Mammary microvascular endothelial cell (primary cell): ENCODE data around the gene TWF1. TPM values are rescaled to one million over a fixed set of nuclear protein-coding genes. Genes with fewer than 3 reads are reported as not detected.

Experiments
- total RNA-seq: library from RNA; depleted of rRNA; stranded (reverse); fragments of >200 nt; gene quantifications from 2 replicates; pipeline ENCODE4 v1.2.3, GENCODE V29; 2015

Gene TWF1
- 106 and 109 TPM in 2 replicates for total RNA-seq

GRCh38 chr12:43805860-43806736, at the start of gene TWF1:
TWF1 (minus strand) TSS chr12:43806317; CDS start chr12:43806245, 72 bp downstream.

GRCh38 chr12:43835656-43836474, 29.7 kb upstream of the TWF1 start, which contains the start of gene TMEM117:
TMEM117 (plus strand) TSS chr12:43836081.

GRCh38 chr12:43758728-43759563, 47.2 kb downstream of the TWF1 start, which contains the start of the genes IRAK4 and PUS7L:
IRAK4 (plus strand) TSS chr12:43758951; CDS start chr12:43768112, 9,161 bp downstream.
PUS7L (minus strand) TSS chr12:43758790; CDS start chr12:43755245, 3,545 bp downstream.

Other genes with a start within 250 kb of the TWF1 start
- 6.5 and 11.1 TPM in 2 replicates for gene PUS7L, start 47.5 kb downstream of the TWF1 start, total RNA-seq
- gene IRAK4, start 47.4 kb downstream of the TWF1 start, total RNA-seq: 14.5 and 16.4 TPM in 2 replicates
- gene TMEM117, start 29.8 kb upstream of the TWF1 start, total RNA-seq: 2.3 and 2.7 TPM in 2 replicates